AG09309 (cell line): ENCODE results near the gene ARHGEF25.

Source experiments
- DNase-seq: peaks from one replicate; pipeline ENCODE4 v3.0.0-alpha.2; 2010; ENCODE audit warnings: low read depth
- H3K4me3 ChIP-seq: 2 replicates; pipeline ENCODE4 v1.5.1; 2011; ENCODE audit warnings: mild to moderate bottlenecking, low read depth, low read length, moderate library complexity; ENCODE audit not compliant: control insufficient read depth
- CTCF ChIP-seq: IDR thresholded peaks from 2 replicates; pipeline ENCODE4 v1.5.1; 2011; ENCODE audit warnings: mild to moderate bottlenecking, low read depth, low read length, inconsistent platforms; ENCODE audit not compliant: insufficient read depth, control insufficient read depth; ENCODE audit errors: missing control alignments

The ARHGEF25 gene

GRCh38 chr12:57623811-57624390 lies 12.7 kb downstream of the ARHGEF25 start:
- TF ChIP-seq CTCF, result no peak
- DNase-seq, result no peak
- no peak overlapping the region for H3K4me3 ChIP-seq

GRCh38 chr12:57624441-57625220 lies 13.4 kb downstream of the ARHGEF25 start:
- no peak for TF ChIP-seq CTCF
- no peak overlapping the region for H3K4me3 ChIP-seq
- DNase-seq, result no peak

GRCh38 chr12:57625261-57626032 lies 14.2 kb downstream of the ARHGEF25 start:
- DNase-seq, result no peak
- no peak overlapping the region for H3K4me3 ChIP-seq
- no peak for TF ChIP-seq CTCF

GRCh38 chr12:57626111-57626920 lies 15.1 kb downstream of the ARHGEF25 start:
- no peak overlapping the region for H3K4me3 ChIP-seq
- TF ChIP-seq CTCF, result no peak
- DNase-seq, result no peak

GRCh38 chr12:57626921-57627445 lies 15.7 kb downstream of the ARHGEF25 start:
- DNase-seq, result no peak
- no peak for TF ChIP-seq CTCF

More at GRCh38 chr12:57626921-57627445, 15.7 kb downstream of the ARHGEF25 start:
- no peak overlapping the region for H3K4me3 ChIP-seq
